RPMI8226 (cell line): ENCODE results near the gene MIPOL1.

Experiments
- DNase-seq: peaks from one replicate; pipeline ENCODE4 v3.0.0-alpha.2; 2015

MIPOL1 gene

GRCh38 chr14:37589715-37590427, 392.1 kb downstream of the MIPOL1 start:
- no peak for DNase-seq

- DNase-seq = no peak
Measured at GRCh38 chr14:37590428-37591139, 392.8 kb downstream of the MIPOL1 start.

- DNase-seq = no peak
Measured at GRCh38 chr14:37591311-37591940, 393.7 kb downstream of the MIPOL1 start.

DNA sequence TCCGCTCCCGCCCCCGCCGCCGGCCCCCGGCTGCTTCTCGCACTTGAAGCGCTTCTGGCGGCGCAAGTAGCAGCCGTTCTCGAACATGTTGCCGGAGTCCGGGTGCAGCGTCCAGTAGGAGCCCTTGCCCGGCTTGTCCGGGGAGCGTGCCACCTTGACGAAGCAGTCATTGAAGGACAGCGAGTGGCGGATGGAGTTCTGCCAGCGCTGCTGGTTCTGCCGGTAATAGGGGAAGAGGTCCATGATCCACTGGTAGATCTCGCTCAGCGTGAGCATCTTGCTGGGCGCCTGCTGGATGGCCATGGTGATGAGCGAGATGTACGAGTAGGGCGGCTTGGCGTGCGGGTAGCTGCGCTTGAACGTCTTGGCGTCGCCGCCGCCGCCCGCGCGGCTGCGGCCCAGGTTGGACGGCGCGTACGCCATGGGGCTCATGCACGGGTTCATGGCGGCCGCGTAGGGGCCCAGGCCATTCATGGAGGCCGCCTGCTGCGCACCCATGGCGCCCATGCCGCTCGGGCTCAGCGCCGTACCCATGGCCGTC, 394.3 kb downstream of the MIPOL1 start:
- DNase-seq = no peak

GRCh38 chr14:37592482-37593408, 395.0 kb downstream of the MIPOL1 start:
- DNase-seq = no peak

DNA sequence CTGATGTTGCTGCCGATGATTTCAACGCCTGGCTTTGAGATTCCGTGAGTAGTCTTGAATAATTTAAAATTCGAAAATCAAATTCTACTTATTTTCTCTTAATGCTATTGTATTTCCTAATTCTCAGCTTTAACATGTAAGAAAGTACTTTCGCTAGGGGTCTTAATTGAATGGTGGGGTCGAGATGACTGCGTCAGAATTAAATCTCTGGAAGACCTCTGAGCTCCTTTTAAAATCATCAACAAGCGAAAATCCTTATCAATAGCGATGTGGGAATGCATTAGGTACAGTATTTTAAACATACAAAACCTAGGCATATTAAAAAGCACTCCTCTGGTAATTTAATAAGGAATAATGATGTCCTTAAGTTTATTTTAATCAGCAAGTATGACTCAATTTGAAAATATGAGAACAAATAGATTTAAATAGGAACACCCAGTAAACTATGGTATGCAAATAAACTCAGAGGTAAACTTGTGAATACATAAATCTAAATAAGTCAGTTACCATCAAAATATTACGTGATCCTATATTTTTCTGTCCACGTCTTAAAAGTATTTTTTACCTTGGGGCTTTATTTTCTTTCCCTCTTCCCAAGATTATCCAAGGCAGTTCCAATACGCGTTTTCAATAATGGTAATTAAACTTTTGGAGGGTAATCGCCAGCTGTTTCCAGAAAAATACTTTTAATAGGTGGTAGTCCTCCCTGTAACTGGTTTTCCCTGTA, 395.9 kb downstream of the MIPOL1 start:
- DNase-seq = no peak

DNA sequence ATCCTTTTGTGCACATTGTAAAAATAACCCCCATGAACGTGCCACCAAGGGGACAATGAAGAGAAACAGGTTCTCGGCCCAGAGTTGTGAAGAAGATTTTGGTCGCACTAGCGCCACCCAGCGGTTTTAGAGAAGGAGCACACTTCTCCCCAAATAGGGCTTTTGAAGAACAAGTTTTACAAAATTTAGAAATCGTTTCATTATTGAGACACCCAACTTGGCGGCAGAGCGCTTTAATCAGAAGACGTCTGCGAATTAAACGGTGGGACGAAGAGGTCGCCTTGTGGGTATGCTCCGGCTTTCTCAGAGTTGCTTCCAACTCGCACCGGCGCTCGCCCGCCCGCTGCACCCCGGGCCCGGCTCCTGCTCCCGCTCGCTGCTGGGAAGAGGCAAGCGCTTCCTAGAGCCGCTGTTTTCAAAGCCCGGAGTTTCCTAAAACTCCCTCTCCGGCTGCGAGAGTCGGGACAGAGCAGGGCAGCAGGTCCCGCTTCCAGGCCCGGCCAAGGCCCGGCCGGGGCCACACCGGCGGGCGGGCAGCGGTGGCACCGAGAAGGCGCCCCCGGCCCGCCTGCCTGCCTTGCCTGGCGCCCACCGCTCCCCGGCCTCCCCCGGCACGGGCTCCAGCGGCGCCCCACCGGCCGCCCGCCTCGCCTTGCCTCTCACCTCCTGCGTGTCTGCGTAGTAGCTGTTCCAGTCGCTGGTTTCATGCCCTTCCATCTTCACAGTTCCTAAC, 396.7 kb downstream of the MIPOL1 start:
- peak; percentile 81 for DNase-seq

- DNase-seq = peak; percentile 67
Measured at GRCh38 chr14:37594971-37595808, 397.5 kb downstream of the MIPOL1 start, which contains the start of the genes FOXA1 and TTC6. FOXA1 (minus strand) TSS chr14:37595249; CDS start chr14:37594972, 277 bp downstream. TTC6 (plus strand) TSS chr14:37595629; CDS start chr14:37622065, 26,436 bp downstream.

DNA sequence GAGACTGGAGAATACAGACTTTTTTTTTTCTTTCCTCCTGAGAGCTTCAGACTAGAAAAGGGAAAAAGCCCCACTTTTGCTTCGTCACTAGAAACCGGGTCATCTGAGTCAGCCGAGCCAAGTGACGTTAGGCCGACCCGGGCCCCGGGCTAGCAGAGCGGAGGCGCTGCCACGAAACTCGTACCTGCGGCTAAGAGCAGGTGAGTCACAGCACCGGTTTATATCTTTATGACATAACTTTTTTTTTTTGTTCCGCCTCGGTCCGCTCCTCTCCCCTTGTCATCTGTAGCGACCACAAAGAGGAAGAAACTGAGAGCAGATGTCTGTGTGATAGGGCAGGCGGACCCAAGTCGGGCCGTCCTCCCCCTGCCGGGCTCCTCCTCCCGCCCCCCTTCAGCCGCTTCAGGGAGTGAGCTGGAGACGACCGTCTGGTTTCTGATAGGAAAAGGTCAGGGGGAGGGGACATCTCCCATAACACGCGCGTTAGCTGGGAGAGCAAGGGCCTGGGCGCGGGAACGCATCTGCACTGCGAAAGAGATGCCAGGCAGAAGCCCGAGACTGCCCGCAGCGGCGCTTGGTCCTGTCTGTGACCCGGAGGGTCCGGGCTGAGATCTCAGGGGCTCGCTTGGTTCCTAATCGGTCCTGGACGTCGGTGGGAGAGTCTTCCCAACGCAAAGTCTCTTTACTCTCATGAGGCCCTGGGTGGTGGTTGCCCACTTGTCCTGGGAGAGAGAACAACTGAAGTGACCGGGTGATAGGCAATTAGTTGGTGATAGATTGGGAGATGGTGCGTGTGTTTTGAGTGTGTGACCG, 398.3 kb downstream of the MIPOL1 start:
- peak; percentile 71 for DNase-seq

- no peak for DNase-seq
Measured at GRCh38 chr14:37596790-37597472, 399.2 kb downstream of the MIPOL1 start.

DNA sequence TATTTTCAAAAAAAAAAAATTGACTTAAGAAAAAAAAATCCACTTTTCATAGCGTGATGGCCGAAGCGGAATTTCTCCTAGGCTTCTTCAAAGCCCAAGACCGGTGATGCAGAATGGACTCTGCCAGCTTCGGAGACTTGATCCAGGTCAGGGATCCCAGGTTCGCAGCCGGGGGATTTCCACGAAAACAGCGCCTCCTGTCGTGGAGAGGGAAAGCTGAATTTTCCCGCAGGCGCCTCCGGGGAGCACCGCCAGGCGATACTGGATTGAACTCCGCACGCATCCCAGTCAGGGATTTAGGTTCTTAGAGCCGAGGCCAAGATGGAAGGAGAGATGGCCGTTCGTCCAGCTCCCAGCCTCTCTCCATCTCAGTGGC, 399.8 kb downstream of the MIPOL1 start:
- no peak for DNase-seq

DNA sequence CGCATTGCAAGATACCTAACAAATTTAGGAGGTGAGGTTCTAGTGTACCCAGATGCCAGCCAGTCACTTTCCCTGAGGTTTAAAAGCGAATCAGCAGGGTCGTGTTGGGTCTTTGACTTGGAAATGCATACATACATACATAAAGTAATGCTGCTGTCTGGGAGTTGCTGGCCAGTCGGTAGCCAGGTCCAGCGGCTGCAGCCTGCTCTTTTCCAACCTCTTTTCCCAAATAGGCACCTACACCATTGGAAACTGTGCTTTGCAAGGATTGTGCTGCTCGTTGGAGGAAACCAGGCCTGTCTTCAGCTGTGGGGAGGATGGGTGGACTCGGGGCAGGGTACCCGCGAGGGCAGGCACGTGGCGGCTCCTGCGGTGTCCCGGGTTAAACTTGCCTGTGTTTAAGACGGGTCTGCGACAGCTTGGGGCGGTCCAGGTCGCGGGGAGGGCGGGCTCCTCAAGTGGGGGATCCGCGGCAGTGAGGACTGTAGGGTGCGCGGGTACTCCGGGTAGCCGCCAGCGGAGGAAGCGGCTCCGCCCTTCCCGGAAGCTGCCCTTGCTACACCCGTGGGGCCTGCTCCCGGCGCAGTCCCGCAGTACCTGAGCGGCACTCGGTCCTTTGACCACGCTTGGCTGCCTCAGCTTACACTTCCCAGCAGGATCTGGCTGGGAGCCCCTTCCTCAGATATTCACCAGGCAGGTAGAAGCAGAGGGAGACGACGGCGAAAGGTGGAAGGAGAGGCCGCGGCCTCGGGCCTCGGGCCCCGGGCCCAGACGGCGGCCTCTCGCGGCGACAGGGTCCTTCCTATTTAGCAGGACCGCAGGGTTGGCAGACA, 400.4 kb downstream of the MIPOL1 start:
- no peak for DNase-seq

- DNase-seq = no peak
Measured at GRCh38 chr14:37598747-37599506, 401.2 kb downstream of the MIPOL1 start.

- no peak for DNase-seq
Measured at GRCh38 chr14:37599507-37600368, 402.0 kb downstream of the MIPOL1 start.

- DNase-seq = no peak
Measured at GRCh38 chr14:37600880-37601741, 403.4 kb downstream of the MIPOL1 start.
